Measurements from ENCODE around the gene CDKN2B-AS1. TPM values are rescaled to one million over a fixed set of nuclear protein-coding genes. Genes with fewer than 3 reads are reported as not detected.

The CDKN2B-AS1 gene
- polyA plus RNA-seq, 1 experiment: 2.8 TPM

- no peak for TF ChIP-seq CTCF (IDR thresholded peaks at IDR 0.05; ENCODE audit: low read depth, low read length)
- Histone ChIP-seq H3K27ac (ENCODE audit: low read depth, low read length) (no peak overlapping the region), H3K4me3 (ENCODE audit: low read depth, low read length) (no peak overlapping the region), H3K27me3 (ENCODE audit: control insufficient read depth, insufficient read depth, low read length) (no peaks in the 10 kb centered on the region), H3K9me3 (ENCODE audit: control insufficient read depth, insufficient read depth, low read length) (no peaks in the 10 kb centered on the region)
- no peak for DNase-seq (ENCODE audit: low read depth, low spot score)
- ChIA-PET CTCF (interaction anchor here (1.1 to 3.0 kb wide), 5 partner anchors 18 to 215 kb away, joined by 3 to 32 read pairs (median 4); partner anchors contain the start of gene CDKN2B), POLR2A (no interaction called here)
Measured at GRCh38 chr9:22029231-22029630, 34.6 kb downstream of the CDKN2B-AS1 start.

- H3K4me3 ChIP-seq (ENCODE audit: low read depth, low read length): no peak overlapping the region
- DNase-seq (ENCODE audit: low read depth, low spot score): no peak
Measured at GRCh38 chr9:22030101-22030598, 35.6 kb downstream of the CDKN2B-AS1 start.

DNA sequence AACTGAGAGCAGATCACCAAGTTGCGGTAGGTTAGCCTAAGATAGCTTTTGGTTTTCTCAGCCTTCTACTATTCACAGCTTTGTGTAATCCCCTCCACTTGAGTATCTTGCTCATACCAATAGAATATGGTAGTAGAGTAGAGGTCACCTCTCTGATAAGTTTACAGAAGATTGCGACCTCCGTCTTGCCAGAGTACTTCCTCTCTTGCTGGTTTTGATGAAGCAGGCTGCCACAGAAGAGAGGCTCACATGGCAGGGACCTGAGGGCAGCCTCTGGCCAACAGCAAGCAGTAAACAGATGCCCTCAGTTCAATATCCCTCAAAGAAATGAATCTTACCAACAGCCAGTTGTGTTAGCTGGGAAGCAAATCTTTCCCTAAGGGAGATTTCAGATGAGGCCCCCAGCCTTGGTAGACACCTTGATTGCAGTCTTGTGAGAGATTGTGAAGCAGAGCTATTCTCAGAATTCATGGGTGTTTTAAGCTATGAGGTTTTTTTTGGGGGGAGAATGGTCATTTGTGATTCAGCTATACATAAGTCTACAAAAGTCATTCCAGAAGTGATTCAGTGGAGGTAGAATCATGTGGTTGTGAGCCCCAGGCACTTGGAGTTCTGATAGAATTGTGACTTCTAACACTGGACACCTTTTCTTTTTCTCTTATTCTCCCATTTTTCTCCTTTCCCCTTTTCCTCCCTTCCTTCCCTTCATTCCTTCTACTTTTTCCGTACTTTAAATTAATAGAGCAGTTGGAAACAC lies 37.2 kb downstream of the CDKN2B-AS1 start:
- CTCF ChIA-PET: interaction anchor here (1.0 to 3.0 kb wide), 5 partner anchors 23 to 218 kb away, joined by 3 to 32 read pairs (median 5); partner anchors contain the start of gene CDKN2B
- Histone ChIP-seq H3K4me3 (ENCODE audit: low read depth, low read length) (no peak overlapping the region), H3K27me3 (ENCODE audit: control insufficient read depth, insufficient read depth, low read length) (no peaks in the 10 kb centered on the region), H3K27ac (ENCODE audit: low read depth, low read length) (no peak overlapping the region), H3K9me3 (ENCODE audit: control insufficient read depth, insufficient read depth, low read length) (no peaks in the 10 kb centered on the region)
- no peak for TF ChIP-seq CTCF (IDR thresholded peaks at IDR 0.05; ENCODE audit: low read depth, low read length)
- no peak for DNase-seq (ENCODE audit: low read depth, low spot score)
- POLR2A ChIA-PET: no interaction called here

More at GRCh38 chr9:22030101-22030598, 35.6 kb downstream of the CDKN2B-AS1 start:
- Histone ChIP-seq H3K27me3 (ENCODE audit: control insufficient read depth, insufficient read depth, low read length) (no peaks in the 10 kb centered on the region), H3K9me3 (ENCODE audit: control insufficient read depth, insufficient read depth, low read length) (no peaks in the 10 kb centered on the region), H3K27ac (ENCODE audit: low read depth, low read length) (peak overlapping the region; percentile 11)
- TF ChIP-seq CTCF (IDR thresholded peaks at IDR 0.05; ENCODE audit: low read depth, low read length): no peak
- CTCF ChIA-PET: interaction anchor here (1.0 to 3.0 kb wide), 8 partner anchors 19 to 218 kb away, joined by 3 to 32 read pairs (median 4); partner anchors contain the start of gene CDKN2B
- POLR2A ChIA-PET: no interaction called here

GRCh38 chr9:22033012-22033630 lies 38.5 kb downstream of the CDKN2B-AS1 start:
- no peaks in the 10 kb centered on the region for H3K27me3 ChIP-seq (ENCODE audit: control insufficient read depth, insufficient read depth, low read length)
- no peak overlapping the region for H3K27ac ChIP-seq (ENCODE audit: low read depth, low read length)
- no peak for TF ChIP-seq CTCF (IDR thresholded peaks at IDR 0.05; ENCODE audit: low read depth, low read length)
- H3K4me3 ChIP-seq (ENCODE audit: low read depth, low read length): no peak overlapping the region
- DNase-seq (ENCODE audit: low read depth, low spot score): no peak
- no peaks in the 10 kb centered on the region for H3K9me3 ChIP-seq (ENCODE audit: control insufficient read depth, insufficient read depth, low read length)
- POLR2A ChIA-PET: no interaction called here
- CTCF ChIA-PET: interaction anchor here (1.0 to 1.1 kb wide), 2 partner anchors 24 to 211 kb away, joined by 3 to 5 read pairs; partner anchors contain the start of gene CDKN2B
